Endometrial microvascular endothelial cells (primary cell): ENCODE results near the gene CES3. TPM values are rescaled to one million over a fixed set of nuclear protein-coding genes. Genes with fewer than 3 reads are reported as not detected.
"Not testable (repeated sequence)": the region's sequence is repeated elsewhere in the genome, so short reads cannot be mapped to it uniquely, and the experiment has no call there.

ENCODE experiments used
- in situ Hi-C: cut with HindIII; loops from 2 replicates; pipeline ENCODE4 v1.10.0; 2017; ENCODE audit warnings: low sequenced_read_pairs, low pct_unique_long_range_greater_than_20kb; ENCODE audit errors: inconsistent ontology term
- total RNA-seq: library from RNA; depleted of rRNA; stranded (reverse); fragments of >200 nt; gene quantifications from one replicate; pipeline ENCODE4 v1.2.3, GENCODE V29; 2015; ENCODE audit errors: inconsistent ontology term

The CES3 gene
- total RNA-seq, 1 donor from 2014 or later, result not detected

DNA sequence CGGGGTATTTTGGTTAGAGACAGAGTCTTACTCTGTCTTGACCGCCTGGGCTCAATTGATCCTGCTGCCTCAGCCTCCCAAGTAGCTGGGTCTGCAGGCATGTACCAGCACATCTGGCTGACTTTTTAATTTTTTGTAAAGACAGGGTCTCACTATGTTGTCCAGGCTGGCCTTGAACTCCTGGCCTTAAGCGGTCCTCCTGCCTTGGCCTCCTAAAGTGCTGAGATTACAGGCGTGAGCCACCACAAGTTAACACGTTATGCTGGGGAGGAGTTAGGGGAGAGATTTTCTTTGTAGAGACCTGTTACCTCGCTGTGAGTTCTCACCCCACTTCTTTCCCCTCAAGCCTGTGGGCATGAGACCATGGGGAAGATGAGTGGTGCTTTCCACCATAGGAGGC is 25.5 kb downstream of the CES3 start:
- in situ Hi-C loops, result no loop called here

GRCh38 chr16:66988197-66988788 is 27.2 kb downstream of the CES3 start, which contains the start of gene CES4A:
Gene CES4A, plus strand, starts transcription at chr16:66988589. Its CDS starts 184 bp downstream, at chr16:66988773.
- in situ Hi-C loops, result no loop called here

DNA sequence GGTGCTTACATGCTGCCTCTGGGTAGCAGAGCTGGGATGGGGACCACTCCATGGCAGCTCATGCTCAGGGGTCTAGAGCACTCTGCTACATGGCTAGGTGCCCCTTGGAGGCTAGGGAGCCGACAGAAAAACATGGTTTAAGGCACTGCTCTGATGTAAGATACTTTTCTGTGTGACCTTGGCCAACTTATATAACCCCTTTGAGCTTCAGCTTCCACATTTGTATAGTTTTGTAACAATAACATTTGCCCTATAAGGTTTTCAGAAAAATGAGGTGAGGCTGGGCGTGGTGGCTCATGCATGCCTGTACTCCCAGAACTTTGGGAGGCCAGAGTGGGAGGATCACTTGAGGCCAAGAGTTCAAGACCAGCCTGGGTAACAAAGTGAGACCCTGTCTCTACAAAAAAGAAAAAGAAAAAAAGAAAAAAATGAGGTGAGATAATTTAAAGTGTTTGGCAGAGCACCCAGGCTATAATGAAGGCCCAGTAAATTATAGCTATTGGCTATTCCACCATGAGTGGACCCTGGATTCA is 30.5 kb downstream of the CES3 start:
- in situ Hi-C loops, result no loop called here

DNA sequence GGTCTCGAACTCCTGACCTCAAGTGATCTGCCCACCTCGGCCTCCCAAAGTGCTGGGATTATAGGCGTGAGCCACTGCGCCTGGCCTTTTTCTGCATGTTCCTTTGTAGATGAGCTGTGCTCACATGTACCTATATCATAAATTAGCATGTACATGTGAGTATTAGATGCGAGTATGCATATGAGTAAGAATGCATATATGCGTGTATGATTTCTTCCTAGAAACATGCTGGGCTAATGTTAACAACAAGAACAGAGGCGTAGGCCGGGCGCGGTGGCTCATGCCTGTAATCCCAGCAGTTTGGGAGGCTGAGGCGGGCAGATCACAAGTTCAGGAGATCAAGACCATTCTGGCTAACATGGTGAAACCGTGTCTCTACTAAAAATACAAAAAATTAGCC is 32.5 kb downstream of the CES3 start:
- in situ Hi-C loops, result not testable (repeated sequence)

- in situ Hi-C loops, result no loop called here
Observed at GRCh38 chr16:66996324-66996982, 35.4 kb downstream of the CES3 start.

DNA sequence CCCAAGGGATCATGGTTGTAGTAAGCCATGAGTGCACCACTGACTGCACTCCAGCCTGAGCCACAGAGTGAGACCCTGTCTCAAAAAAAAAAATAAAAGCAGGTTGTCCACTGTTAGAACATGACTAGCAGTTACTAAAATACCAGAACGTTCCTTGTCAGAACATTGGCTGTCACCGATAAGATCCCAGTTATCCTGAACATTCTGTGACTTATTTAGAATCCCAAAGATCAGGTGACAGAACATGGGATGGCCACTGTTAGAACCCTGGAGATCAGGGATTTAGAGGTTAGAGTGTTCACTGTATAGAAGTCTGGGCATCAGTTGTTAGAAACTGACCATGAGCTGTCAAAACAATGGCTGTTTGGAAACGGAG is 35.9 kb downstream of the CES3 start:
- in situ Hi-C loops, result no loop called here

- in situ Hi-C loops, result no loop called here
Observed at GRCh38 chr16:67000384-67001351, 39.6 kb downstream of the CES3 start.

DNA sequence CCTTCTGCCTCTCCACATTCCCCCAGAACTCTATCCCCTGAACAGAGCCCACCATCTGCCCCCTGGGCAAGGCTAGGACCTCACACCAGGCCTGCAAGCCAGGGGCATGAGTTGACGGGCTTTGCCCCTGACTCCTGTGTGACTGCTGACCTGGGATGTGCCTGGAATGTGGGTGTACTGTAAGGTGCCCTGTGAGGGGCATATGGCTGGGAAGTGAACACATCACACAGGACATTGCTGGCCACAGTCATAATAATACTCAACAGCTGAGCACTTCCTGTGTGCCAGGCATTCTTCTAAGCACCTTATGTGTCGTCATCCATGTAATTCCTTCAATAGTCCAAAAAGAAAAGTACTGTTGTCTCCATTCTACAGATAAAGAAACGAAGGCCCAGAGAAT is 40.7 kb downstream of the CES3 start:
- in situ Hi-C loops, result no loop called here

GRCh38 chr16:67006930-67007658 is 46.0 kb downstream of the CES3 start:
- in situ Hi-C loops, result no loop called here

DNA sequence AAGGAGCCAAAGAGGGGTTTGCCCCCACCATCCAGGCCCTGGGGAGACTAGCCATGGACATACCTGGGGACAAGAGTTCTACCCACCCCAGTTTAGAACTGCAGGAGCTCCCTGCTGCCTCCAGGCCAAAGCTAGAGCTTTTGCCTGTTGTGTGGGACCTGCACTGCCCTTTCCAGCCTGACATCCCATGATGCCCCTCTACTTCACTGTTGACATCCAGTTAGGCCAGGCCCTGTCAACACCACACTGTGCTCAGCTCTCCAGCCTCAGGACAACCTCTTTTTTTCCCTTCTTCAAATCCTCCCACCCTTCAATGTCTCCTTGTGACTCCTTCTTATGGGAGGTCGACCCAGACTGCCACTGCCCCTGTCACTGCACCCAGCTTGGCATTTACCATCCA is 48.1 kb downstream of the CES3 start:
- in situ Hi-C loops, result no loop called here

DNA sequence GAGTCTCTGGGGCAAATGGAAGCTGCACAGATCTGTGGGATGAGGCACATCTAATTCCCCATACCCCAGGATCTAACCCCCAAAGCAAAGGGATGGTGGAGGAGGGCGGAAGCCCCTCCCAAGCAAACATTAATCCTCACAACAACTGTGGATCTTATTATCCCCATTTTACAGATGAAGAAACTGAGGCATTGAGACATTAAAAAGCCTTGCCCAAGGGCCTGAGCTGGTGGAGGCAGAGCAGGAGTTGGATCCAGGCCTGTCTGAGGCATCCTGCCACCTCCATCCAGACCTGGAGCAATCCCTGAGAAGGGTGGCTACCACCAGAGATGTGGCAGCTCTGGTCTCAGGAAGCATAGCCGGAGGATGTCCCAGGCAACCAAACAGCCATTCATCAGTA is 50.2 kb downstream of the CES3 start:
- in situ Hi-C loops, result no loop called here

DNA sequence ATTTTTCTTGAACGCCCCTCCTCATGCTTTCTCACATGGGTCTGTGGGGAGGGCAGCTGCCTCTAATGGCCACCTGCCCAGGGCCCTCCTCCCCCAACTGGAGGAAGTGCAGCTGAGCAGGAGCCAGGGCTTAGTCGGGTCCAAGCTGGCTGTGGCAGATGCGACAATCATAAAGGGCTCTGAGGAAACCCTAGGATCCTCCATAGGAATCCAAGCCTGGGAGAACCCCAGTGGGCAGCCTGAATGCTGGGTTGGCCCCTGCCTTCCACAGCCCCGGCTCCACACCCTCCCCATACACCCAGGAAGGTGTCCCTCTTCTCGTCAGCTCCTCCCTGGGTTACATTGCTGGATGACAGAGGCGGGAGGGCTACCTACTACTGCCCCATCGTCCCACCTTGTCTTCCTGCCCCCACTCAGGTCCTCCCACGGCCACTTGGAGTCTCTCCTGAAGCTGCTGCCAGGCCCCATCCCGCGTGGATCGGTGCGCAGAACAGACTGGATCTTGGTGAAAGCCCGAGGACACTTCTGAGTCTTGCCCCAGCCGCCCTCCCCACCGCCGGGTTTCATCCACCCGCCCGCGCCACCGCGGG is 52.3 kb downstream of the CES3 start:
- in situ Hi-C loops, result no loop called here

GRCh38 chr16:67013823-67014633 is 53.0 kb downstream of the CES3 start:
- in situ Hi-C loops, result no loop called here

DNA sequence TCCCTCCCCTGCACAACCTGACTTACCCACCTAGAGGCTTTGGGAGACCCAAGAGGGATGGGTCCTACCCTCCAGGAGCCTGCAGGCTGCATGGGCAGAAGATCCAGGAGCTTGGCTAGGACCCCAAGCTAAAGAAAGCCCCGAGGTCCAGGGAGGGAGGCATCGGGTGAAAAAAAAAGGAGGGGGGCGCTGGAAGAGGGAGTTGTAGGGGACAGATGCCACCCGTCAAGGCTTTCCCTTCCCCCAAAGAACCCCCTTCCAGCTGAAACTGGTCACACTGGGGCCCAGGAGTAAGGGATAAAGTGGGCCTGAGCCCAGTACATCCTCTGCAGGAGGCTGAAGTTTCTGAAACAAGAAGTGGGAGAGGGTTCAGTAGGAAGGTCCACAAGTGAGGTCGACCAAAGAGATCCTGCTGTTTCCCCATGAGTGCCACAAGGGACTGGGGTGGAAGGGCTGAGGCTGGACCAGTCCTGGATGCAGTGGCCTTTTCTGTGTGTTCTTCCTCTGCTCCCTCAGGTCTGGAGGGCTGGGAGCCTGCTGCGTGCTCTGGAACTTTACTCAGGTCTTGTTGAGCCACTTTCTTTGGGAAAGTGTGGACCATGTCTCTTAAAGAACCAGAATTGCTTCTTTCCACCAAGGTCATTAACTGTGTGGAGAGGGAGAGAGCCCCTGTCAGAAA is 53.7 kb downstream of the CES3 start:
- in situ Hi-C loops, result no loop called here

DNA sequence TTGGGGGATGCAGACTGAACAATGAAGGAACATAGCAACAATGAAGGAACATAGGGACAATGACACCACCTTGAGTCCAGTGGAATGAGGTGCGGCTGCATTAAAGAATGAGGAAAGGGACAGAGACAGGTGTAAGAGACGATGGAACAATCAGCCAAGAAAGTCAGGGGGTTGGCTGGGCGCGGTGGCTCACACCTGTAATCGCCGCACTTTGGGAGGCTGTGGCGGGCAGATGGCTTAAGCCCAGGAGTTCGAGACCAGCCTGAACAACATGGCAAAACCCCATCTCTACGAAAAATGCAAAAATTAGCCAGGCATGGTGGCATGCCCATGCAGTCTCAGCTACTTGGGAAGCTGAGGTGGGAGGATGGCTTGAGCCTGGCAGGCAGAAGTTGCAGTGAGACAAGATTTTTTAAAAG is 54.3 kb downstream of the CES3 start:
- in situ Hi-C loops, result no loop called here

DNA sequence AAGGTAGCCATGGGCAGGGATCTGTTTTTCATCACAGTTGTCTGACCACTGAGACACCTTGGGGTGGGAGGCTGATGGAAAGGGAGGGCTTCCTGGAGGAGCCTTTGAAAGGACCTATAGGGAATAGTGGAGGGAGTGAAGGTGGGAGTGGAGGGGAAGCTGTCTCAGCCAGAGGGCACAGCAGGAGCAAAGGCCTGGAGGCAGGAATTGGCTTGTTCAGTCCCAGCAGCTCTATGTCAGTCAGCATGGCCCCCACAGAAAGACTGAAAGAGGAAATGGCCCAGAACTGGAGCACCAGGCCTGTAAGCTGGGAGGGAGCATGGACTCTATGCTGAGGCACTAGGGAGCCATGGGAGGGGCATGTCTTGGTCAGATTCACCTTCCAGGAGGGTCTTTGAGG is 55.1 kb downstream of the CES3 start:
- in situ Hi-C loops, result no loop called here

GRCh38 chr16:67016681-67017420 is 55.8 kb downstream of the CES3 start:
- in situ Hi-C loops, result no loop called here
